Duodenal mucosa (tissue), 2 donors: Measurements from ENCODE around the gene ALG12.

Experiments used
- H3K27ac ChIP-seq: one replicate; pipeline ENCODE4 v1.7.0; 2013; ENCODE audit warnings: low read depth, low read length
- H3K27me3 ChIP-seq, 2 donors: one replicate each; pipeline ENCODE4 v1.7.0; 2013; ENCODE audit warnings: low read length in 2 of 2, control low read depth in 1 of 2; ENCODE audit not compliant: insufficient read depth in 2 of 2, control insufficient read depth in 1 of 2
- H3K36me3 ChIP-seq, 2 donors: one replicate each; pipeline ENCODE4 v1.7.0; 2013; ENCODE audit warnings: low read length in 2 of 2, control low read depth in 1 of 2; ENCODE audit not compliant: insufficient read depth in 2 of 2, control insufficient read depth in 1 of 2
- H3K4me1 ChIP-seq, 2 donors: one replicate each; pipeline ENCODE4 v1.7.0; 2013; ENCODE audit warnings: low read length in 2 of 2, control low read depth in 1 of 2; ENCODE audit not compliant: insufficient read depth in 2 of 2, control insufficient read depth in 1 of 2
- H3K4me3 ChIP-seq, 2 donors: one replicate each; pipeline ENCODE4 v1.7.0; 2013; ENCODE audit warnings: low read length in 2 of 2, low read depth in 1 of 2
- H3K9ac ChIP-seq, 2 donors: one replicate each; pipeline ENCODE4 v1.7.0; 2013; ENCODE audit warnings: low read length in 2 of 2, low read depth in 1 of 2
- H3K9me3 ChIP-seq, 2 donors: one replicate each; pipeline ENCODE4 v1.7.0; 2013; ENCODE audit warnings: low read length in 2 of 2, control low read depth in 1 of 2; ENCODE audit not compliant: control insufficient read depth in 1 of 2

The ALG12 gene

GRCh38 chr22:49880281-49880680 is 38.0 kb downstream of the ALG12 start:
- Histone ChIP-seq H3K36me3 (peaks cover 8 to 18% of the 10 kb centered on the region in 2 donors), H3K4me1 (peaks cover 0 to 3% of the 10 kb centered on the region in 2 donors), H3K27ac (no peak overlapping the region), H3K4me3 (no peak overlapping the region), H3K9ac (no peak overlapping the region), H3K9me3 (no peaks in the 10 kb centered on the region), H3K27me3 (no peaks in the 10 kb centered on the region)

GRCh38 chr22:49879871-49880270 is 38.4 kb downstream of the ALG12 start:
- H3K27me3 ChIP-seq = no peaks in the 10 kb centered on the region
- H3K4me1 ChIP-seq = peaks cover 0 to 3% of the 10 kb centered on the region in 2 donors
- no peak overlapping the region for H3K27ac ChIP-seq
- H3K4me3 ChIP-seq = no peak overlapping the region
- H3K36me3 ChIP-seq = peaks cover 4 to 14% of the 10 kb centered on the region in 2 donors
- H3K9ac ChIP-seq = no peak overlapping the region
- no peaks in the 10 kb centered on the region for H3K9me3 ChIP-seq

- Histone ChIP-seq H3K4me1 (peaks cover 0 to 3% of the 10 kb centered on the region in 2 donors), H3K4me3 (no peak overlapping the region), H3K27ac (no peak overlapping the region), H3K9me3 (no peaks in the 10 kb centered on the region), H3K9ac (no peak overlapping the region), H3K36me3 (peaks cover 0 to 5% of the 10 kb centered on the region in 2 donors), H3K27me3 (no peaks in the 10 kb centered on the region)
Observed at GRCh38 chr22:49878206-49878605, 40.0 kb downstream of the ALG12 start.

GRCh38 chr22:49877642-49878041 is 40.6 kb downstream of the ALG12 start:
- Histone ChIP-seq H3K36me3 (peaks cover 0 to 4% of the 10 kb centered on the region in 2 donors), H3K4me3 (no peak overlapping the region), H3K27me3 (no peaks in the 10 kb centered on the region), H3K4me1 (peaks cover 0 to 3% of the 10 kb centered on the region in 2 donors), H3K9ac (no peak overlapping the region), H3K9me3 (no peaks in the 10 kb centered on the region), H3K27ac (no peak overlapping the region)

- no peak overlapping the region for H3K9ac ChIP-seq
- no peaks in the 10 kb centered on the region for H3K36me3 ChIP-seq
- no peak overlapping the region for H3K27ac ChIP-seq
- H3K4me3 ChIP-seq = no peak overlapping the region
- H3K9me3 ChIP-seq = peaks cover 10 to 12% of the 10 kb centered on the region in 2 donors
- no peaks in the 10 kb centered on the region for H3K27me3 ChIP-seq
- no peaks in the 10 kb centered on the region for H3K4me1 ChIP-seq
Observed at GRCh38 chr22:49873228-49873940, 44.9 kb downstream of the ALG12 start.

- Histone ChIP-seq H3K9ac (no peak overlapping the region), H3K4me3 (no peak overlapping the region), H3K4me1 (no peaks in the 10 kb centered on the region), H3K27me3 (no peaks in the 10 kb centered on the region), H3K36me3 (peaks cover 0 to 1% of the 10 kb centered on the region in 2 donors), H3K27ac (no peak overlapping the region), H3K9me3 (peaks cover 10 to 12% of the 10 kb centered on the region in 2 donors)
Observed at GRCh38 chr22:49872347-49872746, 45.9 kb downstream of the ALG12 start.

- Histone ChIP-seq H3K27ac (no peak overlapping the region), H3K27me3 (no peaks in the 10 kb centered on the region), H3K9ac (no peak overlapping the region), H3K36me3 (peaks cover 0 to 3% of the 10 kb centered on the region in 2 donors), H3K9me3 (peaks cover 10 to 12% of the 10 kb centered on the region in 2 donors), H3K4me1 (no peaks in the 10 kb centered on the region), H3K4me3 (no peak overlapping the region)
Observed at GRCh38 chr22:49871482-49871881, 46.8 kb downstream of the ALG12 start.

- no peaks in the 10 kb centered on the region for H3K27me3 ChIP-seq
- H3K27ac ChIP-seq = no peak overlapping the region
- H3K36me3 ChIP-seq = peaks cover 0 to 3% of the 10 kb centered on the region in 2 donors
- no peaks in the 10 kb centered on the region for H3K4me1 ChIP-seq
- H3K9ac ChIP-seq = no peak overlapping the region
- H3K9me3 ChIP-seq = peaks cover 18% of the 10 kb centered on the region in 2 donors
- no peak overlapping the region for H3K4me3 ChIP-seq
Observed at GRCh38 chr22:49869845-49870712, 48.2 kb downstream of the ALG12 start.

- peaks cover 0 to 3% of the 10 kb centered on the region in 2 donors for H3K36me3 ChIP-seq
- no peak overlapping the region for H3K4me3 ChIP-seq
- H3K9ac ChIP-seq = no peak overlapping the region
- no peaks in the 10 kb centered on the region for H3K4me1 ChIP-seq
- peaks cover 18 to 20% of the 10 kb centered on the region in 2 donors for H3K9me3 ChIP-seq
- H3K27me3 ChIP-seq = no peaks in the 10 kb centered on the region
- H3K27ac ChIP-seq = no peak overlapping the region
Observed at GRCh38 chr22:49869086-49869830, 49.0 kb downstream of the ALG12 start.
